ENCODE measurements around the gene PHF12.

GRCh38 chr17:28920201-28920600 lies 31.1 kb downstream of the PHF12 start:
- TF ChIP-seq POLR2AphosphoS5 (IDR thresholded peaks at IDR 0.05; ENCODE audit: low read depth, low read length) (no peak), REST (IDR thresholded peaks at IDR 0.05; ENCODE audit: insufficient read depth in 1 of 2, low read depth in 2 of 2, low read length in 1 of 2) (no peak), CTCF (IDR thresholded peaks at IDR 0.05) (no peak)
